ENCODE results near the gene CDC37. TPM values are rescaled to one million over a fixed set of nuclear protein-coding genes. Genes with fewer than 3 reads are reported as not detected.

CDC37 gene
- total RNA-seq, 1 donor from 2014 or later: 142 TPM

DNA sequence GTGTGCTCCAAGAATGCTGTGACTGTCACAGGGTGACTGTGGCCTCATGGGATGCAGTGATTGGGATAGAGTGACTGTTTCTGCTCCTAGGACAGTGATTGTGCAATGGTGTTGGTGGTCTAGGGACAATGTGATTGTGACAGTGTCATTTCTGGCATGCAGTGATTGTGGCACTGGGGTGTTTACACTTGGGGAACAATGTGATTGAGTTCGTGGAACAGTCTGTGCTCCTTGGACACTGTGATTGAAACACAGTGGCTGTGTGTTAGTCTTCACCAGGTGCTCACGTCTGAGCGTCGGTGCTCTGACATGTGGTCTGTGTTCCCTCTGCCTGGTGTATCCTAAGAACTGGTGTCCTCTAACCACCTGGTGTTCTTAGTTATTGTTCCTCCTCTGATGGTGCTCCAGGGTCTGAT is 18.7 kb upstream of the CDC37 start:
- H3K4me3 ChIP-seq: no peak overlapping the region
- no peaks in the 10 kb centered on the region for H3K36me3 ChIP-seq
- intact Hi-C loops (cut with micrococcal nuclease): no loop called here
- TF ChIP-seq, protein P1, sequence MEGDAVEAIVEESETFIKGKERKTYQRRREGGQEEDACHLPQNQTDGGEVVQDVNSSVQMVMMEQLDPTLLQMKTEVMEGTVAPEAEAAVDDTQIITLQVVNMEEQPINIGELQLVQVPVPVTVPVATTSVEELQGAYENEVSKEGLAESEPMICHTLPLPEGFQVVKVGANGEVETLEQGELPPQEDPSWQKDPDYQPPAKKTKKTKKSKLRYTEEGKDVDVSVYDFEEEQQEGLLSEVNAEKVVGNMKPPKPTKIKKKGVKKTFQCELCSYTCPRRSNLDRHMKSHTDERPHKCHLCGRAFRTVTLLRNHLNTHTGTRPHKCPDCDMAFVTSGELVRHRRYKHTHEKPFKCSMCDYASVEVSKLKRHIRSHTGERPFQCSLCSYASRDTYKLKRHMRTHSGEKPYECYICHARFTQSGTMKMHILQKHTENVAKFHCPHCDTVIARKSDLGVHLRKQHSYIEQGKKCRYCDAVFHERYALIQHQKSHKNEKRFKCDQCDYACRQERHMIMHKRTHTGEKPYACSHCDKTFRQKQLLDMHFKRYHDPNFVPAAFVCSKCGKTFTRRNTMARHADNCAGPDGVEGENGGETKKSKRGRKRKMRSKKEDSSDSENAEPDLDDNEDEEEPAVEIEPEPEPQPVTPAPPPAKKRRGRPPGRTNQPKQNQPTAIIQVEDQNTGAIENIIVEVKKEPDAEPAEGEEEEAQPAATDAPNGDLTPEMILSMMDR (IDR thresholded peaks at IDR 0.05; ENCODE audit: borderline replicate concordance): no peak
- DNase-seq: no peak
- H3K27me3 ChIP-seq (ENCODE audit: low read depth): peaks cover 84% of the 10 kb centered on the region
- H3K9me3 ChIP-seq (replicated peaks): no peaks in the 10 kb centered on the region
- peaks cover 43% of the 10 kb centered on the region for H3K4me1 ChIP-seq
- H3K27ac ChIP-seq (replicated peaks): no peak overlapping the region

DNA sequence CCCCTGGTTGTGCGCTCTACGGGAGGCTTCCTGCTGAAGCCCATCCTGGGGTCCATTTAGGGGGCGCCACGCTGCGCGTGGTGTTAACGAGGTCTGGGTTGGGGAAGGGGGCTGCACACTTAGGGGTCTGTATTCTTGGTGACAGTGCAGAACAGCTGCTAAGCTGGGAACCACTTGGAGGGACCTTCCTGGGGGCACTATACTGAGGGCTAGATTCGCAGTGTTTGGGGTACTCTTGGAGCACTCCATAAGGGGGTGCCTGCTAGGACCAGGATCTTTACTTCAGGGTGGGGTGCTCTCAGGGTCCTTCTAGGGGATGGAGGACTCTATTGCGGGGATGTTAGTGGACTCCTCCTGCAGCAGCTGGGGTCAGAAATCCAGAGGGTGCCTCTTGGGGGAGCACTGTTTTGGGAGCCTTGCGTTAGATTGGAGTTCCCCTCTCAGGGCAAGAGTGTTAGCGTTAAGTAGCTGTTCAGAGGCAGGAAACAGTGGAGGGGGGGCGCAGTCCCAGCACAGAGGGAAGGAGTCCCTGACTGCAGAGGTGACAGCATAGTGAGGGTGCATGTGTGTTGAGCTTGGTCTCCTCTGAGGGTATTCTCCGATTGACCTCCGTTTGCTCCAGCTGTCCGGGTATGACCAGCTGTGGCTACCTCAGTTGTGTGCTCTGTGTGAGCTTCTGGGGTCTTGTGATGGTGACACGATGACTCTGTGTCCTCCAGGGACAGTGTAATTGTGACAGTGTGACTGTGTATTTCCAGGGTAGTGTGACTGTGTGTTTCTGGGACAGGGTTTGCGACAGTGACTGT is 18.1 kb upstream of the CDC37 start:
- peaks cover 91% of the 10 kb centered on the region for H3K27me3 ChIP-seq (ENCODE audit: low read depth)
- H3K9me3 ChIP-seq (replicated peaks): no peaks in the 10 kb centered on the region
- TF ChIP-seq, protein P1 (IDR thresholded peaks at IDR 0.05; ENCODE audit: borderline replicate concordance): no peak
- H3K36me3 ChIP-seq: no peaks in the 10 kb centered on the region
- intact Hi-C loops (cut with micrococcal nuclease): no loop called here
- peak overlapping the region; percentile 50 for H3K4me3 ChIP-seq
- peaks cover 49% of the 10 kb centered on the region for H3K4me1 ChIP-seq
- DNase-seq: no peak
- no peak overlapping the region for H3K27ac ChIP-seq (replicated peaks)

DNA sequence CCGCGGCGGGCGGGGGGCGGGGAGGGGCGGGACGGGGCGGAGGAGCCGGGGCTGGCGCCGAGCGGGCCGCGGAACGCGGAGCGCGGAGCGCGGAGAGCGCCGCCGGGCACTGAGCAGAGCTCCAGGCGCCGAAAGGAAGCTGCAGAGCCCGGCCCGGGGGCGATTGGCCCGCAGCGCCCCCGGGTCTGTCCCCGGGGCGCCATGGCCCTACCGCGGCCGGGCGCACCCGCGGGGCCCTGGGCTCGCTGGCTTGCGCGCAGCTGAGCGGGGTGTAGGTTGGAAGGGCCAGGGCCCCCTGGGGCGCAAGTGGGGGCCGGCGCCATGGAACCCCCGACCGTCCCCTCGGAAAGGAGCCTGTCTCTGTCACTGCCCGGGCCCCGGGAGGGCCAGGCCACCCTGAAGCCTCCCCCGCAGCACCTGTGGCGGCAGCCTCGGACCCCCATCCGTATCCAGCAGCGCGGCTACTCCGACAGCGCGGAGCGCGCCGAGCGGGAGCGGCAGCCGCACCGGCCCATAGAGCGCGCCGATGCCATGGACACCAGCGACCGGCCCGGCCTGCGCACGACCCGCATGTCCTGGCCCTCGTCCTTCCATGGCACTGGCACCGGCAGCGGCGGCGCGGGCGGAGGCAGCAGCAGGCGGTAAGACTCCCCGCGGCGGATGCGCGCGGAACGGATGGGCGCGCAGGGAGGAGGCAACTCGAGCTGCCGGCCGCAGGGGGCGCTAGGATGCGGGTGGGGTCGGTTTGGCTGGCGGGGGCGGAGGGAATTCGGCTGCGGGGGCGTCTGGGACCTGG is 17.3 kb upstream of the CDC37 start, which contains the start of gene PDE4A:
TSS of gene PDE4A (plus strand) at position 95 of the 796 bp plus-strand sequence. CDS start at position 322, 227 bp downstream.
- H3K4me1 ChIP-seq: peaks cover 57% of the 10 kb centered on the region
- DNase-seq: no peak
- H3K9me3 ChIP-seq (replicated peaks): no peaks in the 10 kb centered on the region
- TF ChIP-seq, protein P1 (IDR thresholded peaks at IDR 0.05; ENCODE audit: borderline replicate concordance): peak; percentile 16
- H3K27ac ChIP-seq (replicated peaks): no peak within 1 kb of the TSS
- intact Hi-C loops (cut with micrococcal nuclease): no loop called here
- H3K36me3 ChIP-seq: no peaks in the 10 kb centered on the region
- peaks cover 95% of the 10 kb centered on the region for H3K27me3 ChIP-seq (ENCODE audit: low read depth)
- H3K4me3 ChIP-seq: peak within 1 kb of the TSS; percentile 50

DNA sequence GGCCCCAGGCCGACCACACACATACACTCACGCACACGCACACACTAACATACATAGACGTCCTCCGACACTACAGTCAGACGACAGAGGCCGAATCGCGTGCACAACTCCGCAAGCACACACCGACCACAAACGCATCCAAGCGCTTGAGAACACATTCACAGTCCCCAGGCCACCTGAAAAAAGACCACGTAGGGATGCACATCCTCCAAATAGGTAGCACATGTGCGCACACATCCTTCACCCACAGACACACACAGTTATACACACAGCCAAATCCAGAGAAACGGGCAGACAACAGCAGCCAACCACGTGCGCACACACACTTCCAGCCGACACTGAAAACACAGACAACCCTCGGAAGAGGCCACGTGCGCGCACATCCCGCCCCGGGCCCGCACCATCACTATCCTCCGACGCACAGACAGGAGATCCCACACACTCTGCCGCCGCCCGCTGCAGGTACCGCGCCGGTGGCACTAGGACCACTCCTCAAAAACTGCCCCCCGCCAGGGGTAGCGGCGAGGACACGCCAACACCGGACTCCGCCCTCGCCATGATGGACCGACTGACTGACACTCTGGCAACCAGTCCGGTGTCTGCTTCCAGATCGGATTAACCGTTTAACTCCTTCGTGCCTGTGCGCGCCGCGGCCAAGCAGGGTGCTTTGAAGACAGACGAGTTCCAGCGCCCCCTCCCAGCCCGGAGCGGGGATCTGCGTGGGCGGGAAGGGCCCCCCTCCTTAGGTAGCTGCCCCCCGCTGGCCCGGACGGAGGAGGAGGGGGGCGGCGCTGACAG is 16.5 kb upstream of the CDC37 start:
- Histone ChIP-seq H3K9me3 (replicated peaks) (no peaks in the 10 kb centered on the region), H3K4me3 (peak overlapping the region; percentile 50), H3K36me3 (no peaks in the 10 kb centered on the region), H3K4me1 (peaks cover 57% of the 10 kb centered on the region), H3K27ac (replicated peaks) (no peak overlapping the region), H3K27me3 (ENCODE audit: low read depth) (peaks cover 88% of the 10 kb centered on the region)
- TF ChIP-seq, protein P1 (IDR thresholded peaks at IDR 0.05; ENCODE audit: borderline replicate concordance): no peak
- intact Hi-C loops (cut with micrococcal nuclease): no loop called here
- DNase-seq: no peak

DNA sequence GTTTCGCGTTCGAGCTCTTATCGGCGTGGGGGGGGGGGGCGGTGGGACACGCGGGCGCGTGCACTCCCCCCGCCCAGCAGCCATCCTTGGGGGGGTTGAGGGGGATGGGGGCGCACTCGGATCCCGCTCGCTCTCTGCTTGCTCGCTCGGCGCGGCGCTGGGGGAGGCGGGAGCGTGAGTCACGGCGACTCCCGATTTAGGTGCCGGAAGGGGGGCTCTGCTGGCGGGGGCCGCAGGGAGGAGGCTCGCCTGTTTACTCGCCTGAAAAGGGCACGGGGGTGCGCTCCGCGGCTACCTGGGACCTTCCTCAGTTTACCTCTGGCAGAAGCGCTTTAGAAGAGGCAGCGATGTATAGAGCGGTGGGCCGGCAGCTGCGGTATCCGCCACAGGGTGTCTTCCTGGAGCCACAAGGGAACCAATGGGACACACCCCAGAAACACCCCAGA is 15.9 kb upstream of the CDC37 start:
- Histone ChIP-seq H3K9me3 (replicated peaks) (no peaks in the 10 kb centered on the region), H3K4me3 (peak overlapping the region; percentile 50), H3K4me1 (peaks cover 51% of the 10 kb centered on the region), H3K36me3 (no peaks in the 10 kb centered on the region), H3K27ac (replicated peaks) (no peak overlapping the region), H3K27me3 (ENCODE audit: low read depth) (peaks cover 83% of the 10 kb centered on the region)
- TF ChIP-seq, protein P1 (IDR thresholded peaks at IDR 0.05; ENCODE audit: borderline replicate concordance): no peak
- intact Hi-C loops (cut with micrococcal nuclease): no loop called here
- DNase-seq: no peak

All from left ventricle myocardium inferior (tissue), 1 donor.